ENCODE measurements around the gene DIAPH2.
A peak's percentile ranks its signal among the peaks of the same experiment; 100 is the strongest.
"Not testable (repeated sequence)": the region's sequence is repeated elsewhere in the genome, so short reads cannot be mapped to it uniquely, and the experiment has no call there.

Gene DIAPH2

GRCh38 chrX:97401586-97402136 lies 717.0 kb downstream of the DIAPH2 start:
- DNase-seq: no peak

- DNase-seq: no peak
Observed at GRCh38 chrX:97402333-97402732, 717.7 kb downstream of the DIAPH2 start.

GRCh38 chrX:97402903-97403302 lies 718.3 kb downstream of the DIAPH2 start:
- no peak for DNase-seq

GRCh38 chrX:97405031-97405660 lies 720.5 kb downstream of the DIAPH2 start:
- DNase-seq: no peak

GRCh38 chrX:97409632-97410415 lies 725.2 kb downstream of the DIAPH2 start:
- not testable (repeated sequence) for DNase-seq

GRCh38 chrX:97416461-97416860 lies 731.8 kb downstream of the DIAPH2 start:
- DNase-seq: no peak

- DNase-seq: no peak
Observed at GRCh38 chrX:97429101-97429500, 744.5 kb downstream of the DIAPH2 start.

GRCh38 chrX:97431281-97431680 lies 746.6 kb downstream of the DIAPH2 start:
- DNase-seq: no peak

- no peak for DNase-seq
Observed at GRCh38 chrX:97446298-97446882, 761.7 kb downstream of the DIAPH2 start.

GRCh38 chrX:97447306-97447705 lies 762.7 kb downstream of the DIAPH2 start:
- DNase-seq: no peak

- no peak for DNase-seq
Observed at GRCh38 chrX:97452283-97452682, 767.6 kb downstream of the DIAPH2 start.

- no peak for DNase-seq
Observed at GRCh38 chrX:97461763-97462162, 777.1 kb downstream of the DIAPH2 start.

GRCh38 chrX:97471071-97471470 lies 786.4 kb downstream of the DIAPH2 start:
- DNase-seq: no peak

- DNase-seq: no peak
Observed at GRCh38 chrX:97474933-97475332, 790.3 kb downstream of the DIAPH2 start.

- no peak for DNase-seq
Observed at GRCh38 chrX:97479106-97479890, 794.7 kb downstream of the DIAPH2 start.

- no peak for DNase-seq
Observed at GRCh38 chrX:97481228-97481627, 796.6 kb downstream of the DIAPH2 start.

GRCh38 chrX:97482666-97483300 lies 798.1 kb downstream of the DIAPH2 start:
- DNase-seq: no peak

GRCh38 chrX:97490656-97491055 lies 806.0 kb downstream of the DIAPH2 start:
- DNase-seq: no peak

GRCh38 chrX:97494756-97495372 lies 810.2 kb downstream of the DIAPH2 start:
- DNase-seq: peak in 1 of 2 experiments; percentile 2

GRCh38 chrX:97498093-97498492 lies 813.5 kb downstream of the DIAPH2 start:
- DNase-seq: no peak

GRCh38 chrX:97504431-97504830 lies 819.8 kb downstream of the DIAPH2 start:
- DNase-seq: no peak

GRCh38 chrX:97517763-97518162 lies 833.1 kb downstream of the DIAPH2 start:
- DNase-seq: no peak

Data from activated CD4-positive, alpha-beta T cell treated with anti-CD3 and anti-CD28 coated beads, Interleukin-2, amount 50 U/mL, for 48 hours (primary cell).